HuH-7.5 (cell line): ENCODE data around the gene PAFAH2.

Experiments
- DNase-seq: peaks from one replicate; pipeline ENCODE4 v3.0.0; 2011; ENCODE audit warnings: low spot score

PAFAH2 gene

GRCh38 chr1:25997828-25998761 lies at the start of gene PAFAH2:
Gene PAFAH2 (minus strand): TSS chr1:25998063. CDS start chr1:25990816, 7,247 bp downstream.
- DNase-seq, result peak; percentile 71

- DNase-seq, result no peak
Measured at GRCh38 chr1:26047278-26047874, 49.5 kb upstream of the PAFAH2 start.

GRCh38 chr1:26046246-26047095 lies 48.6 kb upstream of the PAFAH2 start:
- no peak for DNase-seq

- DNase-seq, result no peak
Measured at GRCh38 chr1:26045722-26046245, 47.9 kb upstream of the PAFAH2 start, which contains the start of gene SLC30A2. Gene SLC30A2 (minus strand): TSS chr1:26046118. CDS start chr1:26045896, 222 bp downstream.

GRCh38 chr1:26044971-26045721 lies 47.3 kb upstream of the PAFAH2 start:
- DNase-seq, result no peak

GRCh38 chr1:26044414-26044813 lies 46.6 kb upstream of the PAFAH2 start:
- no peak for DNase-seq

GRCh38 chr1:26043765-26044164 lies 45.9 kb upstream of the PAFAH2 start:
- no peak for DNase-seq

- DNase-seq, result no peak
Measured at GRCh38 chr1:26041978-26042377, 44.1 kb upstream of the PAFAH2 start.

GRCh38 chr1:26041401-26041800 lies 43.5 kb upstream of the PAFAH2 start:
- DNase-seq, result no peak

GRCh38 chr1:26038904-26039303 lies 41.0 kb upstream of the PAFAH2 start:
- DNase-seq, result no peak

GRCh38 chr1:26038477-26038876 lies 40.6 kb upstream of the PAFAH2 start:
- no peak for DNase-seq

- no peak for DNase-seq
Measured at GRCh38 chr1:26037904-26038303, 40.0 kb upstream of the PAFAH2 start.

GRCh38 chr1:26036756-26037281 lies 39.0 kb upstream of the PAFAH2 start:
- DNase-seq, result no peak

GRCh38 chr1:26035959-26036755 lies 38.3 kb upstream of the PAFAH2 start:
- DNase-seq, result peak; percentile 90

- peak; percentile 96 for DNase-seq
Measured at GRCh38 chr1:26035203-26035958, 37.5 kb upstream of the PAFAH2 start.

- DNase-seq, result no peak
Measured at GRCh38 chr1:26034504-26035202, 36.8 kb upstream of the PAFAH2 start.

- no peak for DNase-seq
Measured at GRCh38 chr1:26032656-26033357, 34.9 kb upstream of the PAFAH2 start.

- DNase-seq, result no peak
Measured at GRCh38 chr1:26031611-26032220, 33.9 kb upstream of the PAFAH2 start.
